GM18508 (cell line): ENCODE data around the gene EZH1.
"Not testable (repeated sequence)": the region's sequence is repeated elsewhere in the genome, so short reads cannot be mapped to it uniquely, and the experiment has no call there.

ENCODE experiments used
- ATAC-seq: cut with Tn5 transposase; IDR thresholded peaks from one replicate; pipeline ENCODE4 v1.9.1; 2021; ENCODE audit warnings: moderate number of reproducible peaks; ENCODE audit not compliant: insufficient read depth, unreplicated experiment

Gene EZH1

GRCh38 chr17:42673266-42673884, 71.5 kb downstream of the EZH1 start:
- ATAC-seq: no peak

GRCh38 chr17:42672038-42672437, 72.8 kb downstream of the EZH1 start:
- no peak for ATAC-seq

- ATAC-seq: no peak
Measured at GRCh38 chr17:42670789-42671657, 73.8 kb downstream of the EZH1 start.

- no peak for ATAC-seq
Measured at GRCh38 chr17:42669977-42670788, 74.7 kb downstream of the EZH1 start.

- ATAC-seq: no peak
Measured at GRCh38 chr17:42669705-42669976, 75.2 kb downstream of the EZH1 start.

GRCh38 chr17:42667088-42667951, 77.5 kb downstream of the EZH1 start:
- ATAC-seq: no peak

GRCh38 chr17:42666126-42666525, 78.7 kb downstream of the EZH1 start:
- not testable (repeated sequence) for ATAC-seq

- no peak for ATAC-seq
Measured at GRCh38 chr17:42665581-42666001, 79.2 kb downstream of the EZH1 start.

GRCh38 chr17:42660692-42661345, 84.0 kb downstream of the EZH1 start:
- no peak for ATAC-seq

GRCh38 chr17:42659932-42660274, 84.9 kb downstream of the EZH1 start:
- not testable (repeated sequence) for ATAC-seq

GRCh38 chr17:42659079-42659931, 85.5 kb downstream of the EZH1 start, which contains the start of gene TUBG2:
Gene TUBG2, plus strand, starts transcription at chr17:42659284. Its CDS starts 220 bp downstream, at chr17:42659504.
- ATAC-seq: no peak

GRCh38 chr17:42657824-42658588, 86.8 kb downstream of the EZH1 start:
- ATAC-seq: no peak

GRCh38 chr17:42655528-42655927, 89.3 kb downstream of the EZH1 start:
- no peak for ATAC-seq

GRCh38 chr17:42653179-42654124, 91.4 kb downstream of the EZH1 start:
- no peak for ATAC-seq

GRCh38 chr17:42651392-42651791, 93.4 kb downstream of the EZH1 start:
- ATAC-seq: no peak
